Measurements from ENCODE around the gene AVPR2. TPM values are rescaled to one million over a fixed set of nuclear protein-coding genes. Genes with fewer than 3 reads are reported as not detected.

AVPR2 gene
- polyA plus RNA-seq, 10 donors = 0.48 to 1.2 (median 0.76) TPM

GRCh38 chrX:153870791-153871360 lies 33.6 kb upstream of the AVPR2 start:
- no peak for DNase-seq

- no peak for DNase-seq
Measured at GRCh38 chrX:153871451-153871850, 33.0 kb upstream of the AVPR2 start.

GRCh38 chrX:153871946-153872878 lies 32.3 kb upstream of the AVPR2 start:
- no peak for DNase-seq

GRCh38 chrX:153873282-153874084 lies 31.0 kb upstream of the AVPR2 start:
- no peak for DNase-seq

GRCh38 chrX:153874085-153874365 lies 30.4 kb upstream of the AVPR2 start:
- no peak for DNase-seq

GRCh38 chrX:153874366-153875125 lies 29.9 kb upstream of the AVPR2 start:
- DNase-seq = no peak

GRCh38 chrX:153875391-153876111 lies 28.9 kb upstream of the AVPR2 start:
- peak; percentile 10 to 73 (median 63) for DNase-seq

- DNase-seq = no peak
Measured at GRCh38 chrX:153876112-153876491, 28.4 kb upstream of the AVPR2 start.

GRCh38 chrX:153877571-153878261 lies 26.8 kb upstream of the AVPR2 start:
- no peak for DNase-seq

GRCh38 chrX:153878345-153878744 lies 26.1 kb upstream of the AVPR2 start:
- DNase-seq = no peak

GRCh38 chrX:153878969-153879653 lies 25.4 kb upstream of the AVPR2 start:
- no peak for DNase-seq

GRCh38 chrX:153879741-153880439 lies 24.6 kb upstream of the AVPR2 start:
- no peak for DNase-seq

- no peak for DNase-seq
Measured at GRCh38 chrX:153880440-153880815, 24.0 kb upstream of the AVPR2 start.

GRCh38 chrX:153881281-153881680 lies 23.2 kb upstream of the AVPR2 start:
- DNase-seq = no peak

- no peak for DNase-seq
Measured at GRCh38 chrX:153882086-153882498, 22.4 kb upstream of the AVPR2 start.

GRCh38 chrX:153882557-153882956 lies 21.9 kb upstream of the AVPR2 start:
- no peak for DNase-seq

- DNase-seq = no peak
Measured at GRCh38 chrX:153883163-153883843, 21.2 kb upstream of the AVPR2 start.

- DNase-seq = no peak
Measured at GRCh38 chrX:153884136-153884535, 20.3 kb upstream of the AVPR2 start.

- DNase-seq = no peak
Measured at GRCh38 chrX:153884590-153884989, 19.9 kb upstream of the AVPR2 start.

Measured in muscle of back (tissue), 11 donors.